ENCODE measurements around the gene TMEM184B. TPM values are rescaled to one million over a fixed set of nuclear protein-coding genes. Genes with fewer than 3 reads are reported as not detected.

Gene TMEM184B
- total and polyA plus RNA-seq, 5 donors from 2014 or later = 7.2 to 31.3 (median 7.8) TPM

DNA sequence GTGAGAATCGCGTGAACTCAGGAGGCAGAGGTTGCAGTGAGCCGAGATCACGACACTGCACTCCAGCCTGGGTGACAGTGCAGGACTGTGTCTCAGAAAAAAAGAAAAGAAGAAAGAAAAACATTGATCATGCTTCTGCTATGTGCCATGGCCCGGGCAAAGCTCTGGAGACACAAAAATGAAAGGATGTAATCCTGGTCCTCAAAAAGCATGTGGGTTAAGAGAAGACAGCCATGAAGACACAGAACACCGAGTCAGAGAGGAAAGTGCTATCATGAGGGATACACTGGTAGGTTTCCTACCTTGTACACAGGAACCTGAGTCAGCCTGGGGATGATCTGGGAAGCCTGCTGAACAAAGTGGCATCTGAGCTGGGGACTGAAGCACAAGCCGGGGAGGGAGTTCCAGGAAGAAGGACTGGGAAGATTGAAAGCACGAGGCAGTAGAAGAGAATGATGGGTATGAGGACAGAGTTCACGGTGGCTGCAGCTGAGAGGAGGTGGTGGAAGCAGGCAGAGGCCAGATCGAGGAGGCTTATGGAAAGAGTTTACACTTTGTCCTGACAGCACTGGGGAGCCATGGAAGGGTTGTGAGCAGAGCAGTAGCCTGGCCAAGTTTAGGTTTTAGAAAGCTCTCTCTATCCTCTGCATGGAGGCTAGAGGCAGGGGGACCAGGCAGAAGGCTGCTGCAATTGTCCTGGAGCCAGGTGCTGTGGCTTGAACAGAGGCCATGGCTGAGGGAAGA lies 80.9 kb downstream of the TMEM184B start:
- Histone ChIP-seq H3K27ac (ENCODE audit: insufficient read depth, low read length, poor library complexity, severe bottlenecking) (no peak overlapping the region), H3K9me3 (ENCODE audit: control insufficient read depth in 2 of 2, low read length in 2 of 2) (no peaks in the 10 kb centered on the region), H3K36me3 (ENCODE audit: control insufficient read depth, insufficient read depth, low read length) (no peaks in the 10 kb centered on the region), H3K27me3 (ENCODE audit: control insufficient read depth, insufficient read depth, low read length) (no peaks in the 10 kb centered on the region), H3K4me1 (ENCODE audit: control insufficient read depth, insufficient read depth, low read length, poor library complexity, severe bottlenecking) (no peaks in the 10 kb centered on the region), H3K4me3 (ENCODE audit: low read depth, low read length) (no peak overlapping the region)
- peaks cover 0 to 2% (median 0%) of the 10 kb centered on the region in 7 donors for H3K9me3 Mint-ChIP-seq
- H3K27me3 Mint-ChIP-seq = peaks cover 18% of the 10 kb centered on the region
- peaks cover 0 to 5% (median 0%) of the 10 kb centered on the region in 4 donors for H3K4me1 Mint-ChIP-seq
- H3K36me3 Mint-ChIP-seq = no peaks in the 10 kb centered on the region
- no peak overlapping the region for H3K4me3 Mint-ChIP-seq
- DNase-seq (no peak), ATAC-seq (ENCODE audit: low read depth in 2 of 2) (no peak)
- peak overlapping the region in 1 of 3 donors; percentile 16 for H3K27ac Mint-ChIP-seq

GRCh38 chr22:38191055-38191454 lies 81.8 kb downstream of the TMEM184B start:
- H3K36me3 ChIP-seq (ENCODE audit: control insufficient read depth, insufficient read depth, low read length) = no peaks in the 10 kb centered on the region
- no peak overlapping the region for H3K4me3 Mint-ChIP-seq
- H3K36me3 Mint-ChIP-seq = no peaks in the 10 kb centered on the region
- no peaks in the 10 kb centered on the region for H3K9me3 ChIP-seq (ENCODE audit: control insufficient read depth in 2 of 2, low read length in 2 of 2)
- H3K27me3 ChIP-seq (ENCODE audit: control insufficient read depth, insufficient read depth, low read length) = no peaks in the 10 kb centered on the region
- no peak overlapping the region for H3K27ac ChIP-seq (ENCODE audit: insufficient read depth, low read length, poor library complexity, severe bottlenecking)
- peaks cover 0 to 5% (median 0%) of the 10 kb centered on the region in 4 donors for H3K4me1 Mint-ChIP-seq
- H3K4me1 ChIP-seq (ENCODE audit: control insufficient read depth, insufficient read depth, low read length, poor library complexity, severe bottlenecking) = no peaks in the 10 kb centered on the region
- ATAC-seq (ENCODE audit: low read depth in 2 of 2) = no peak
- no peak for DNase-seq
- peaks cover 0 to 2% (median 0%) of the 10 kb centered on the region in 7 donors for H3K9me3 Mint-ChIP-seq
- H3K27me3 Mint-ChIP-seq = peaks cover 27% of the 10 kb centered on the region
- H3K4me3 ChIP-seq (ENCODE audit: low read depth, low read length) = no peak overlapping the region
- no peak overlapping the region for H3K27ac Mint-ChIP-seq

DNA sequence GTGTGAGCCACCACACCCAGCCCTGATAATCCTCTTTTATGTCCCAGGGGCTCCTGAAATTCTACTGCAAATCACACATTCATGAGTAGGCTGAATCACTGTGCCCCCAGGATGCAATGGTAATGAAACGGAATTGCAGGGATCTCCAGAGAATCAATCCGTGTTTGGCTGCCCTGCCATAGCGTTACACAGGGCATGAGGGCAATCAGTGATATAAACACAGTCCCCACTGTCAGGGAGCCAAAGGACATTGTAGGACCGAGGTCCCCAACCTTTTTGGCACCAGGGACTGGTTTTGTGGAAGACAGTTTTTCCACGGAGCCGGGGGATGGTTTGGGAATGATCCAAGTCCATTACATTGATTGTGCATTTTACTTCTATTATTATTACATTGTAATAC lies 82.2 kb downstream of the TMEM184B start:
- Mint-ChIP-seq H3K27ac (no peak overlapping the region), H3K9me3 (peaks cover 0 to 2% (median 0%) of the 10 kb centered on the region in 7 donors), H3K4me3 (no peak overlapping the region), H3K27me3 (peaks cover 27% of the 10 kb centered on the region), H3K36me3 (no peaks in the 10 kb centered on the region), H3K4me1 (peaks cover 0 to 5% (median under 1%) of the 10 kb centered on the region in 4 donors)
- no peak for ATAC-seq (ENCODE audit: low read depth in 2 of 2)
- Histone ChIP-seq H3K36me3 (ENCODE audit: control insufficient read depth, insufficient read depth, low read length) (no peaks in the 10 kb centered on the region), H3K9me3 (ENCODE audit: control insufficient read depth in 2 of 2, low read length in 2 of 2) (no peaks in the 10 kb centered on the region), H3K4me3 (ENCODE audit: low read depth, low read length) (no peak overlapping the region), H3K27me3 (ENCODE audit: control insufficient read depth, insufficient read depth, low read length) (no peaks in the 10 kb centered on the region), H3K4me1 (ENCODE audit: control insufficient read depth, insufficient read depth, low read length, poor library complexity, severe bottlenecking) (no peaks in the 10 kb centered on the region), H3K27ac (ENCODE audit: insufficient read depth, low read length, poor library complexity, severe bottlenecking) (no peak overlapping the region)
- no peak for DNase-seq

GRCh38 chr22:38189104-38189503 lies 83.7 kb downstream of the TMEM184B start:
- peaks cover 27% of the 10 kb centered on the region for H3K27me3 Mint-ChIP-seq
- H3K27ac ChIP-seq (ENCODE audit: insufficient read depth, low read length, poor library complexity, severe bottlenecking) = no peak overlapping the region
- H3K4me1 Mint-ChIP-seq = peaks cover 0 to 6% (median 0%) of the 10 kb centered on the region in 4 donors
- no peak overlapping the region for H3K4me3 Mint-ChIP-seq
- ATAC-seq (ENCODE audit: low read depth in 2 of 2) (no peak), DNase-seq (no peak)
- no peaks in the 10 kb centered on the region for H3K36me3 Mint-ChIP-seq
- H3K27ac Mint-ChIP-seq = no peak overlapping the region
- H3K27me3 ChIP-seq (ENCODE audit: control insufficient read depth, insufficient read depth, low read length) = no peaks in the 10 kb centered on the region
- H3K4me1 ChIP-seq (ENCODE audit: control insufficient read depth, insufficient read depth, low read length, poor library complexity, severe bottlenecking) = no peaks in the 10 kb centered on the region
- no peaks in the 10 kb centered on the region for H3K9me3 ChIP-seq (ENCODE audit: control insufficient read depth in 2 of 2, low read length in 2 of 2)
- no peaks in the 10 kb centered on the region for H3K9me3 Mint-ChIP-seq
- no peak overlapping the region for H3K4me3 ChIP-seq (ENCODE audit: low read depth, low read length)
- no peaks in the 10 kb centered on the region for H3K36me3 ChIP-seq (ENCODE audit: control insufficient read depth, insufficient read depth, low read length)

GRCh38 chr22:38187413-38188212 lies 85.2 kb downstream of the TMEM184B start:
- DNase-seq (no peak), ATAC-seq (ENCODE audit: low read depth in 2 of 2) (no peak)
- peak overlapping the region in 2 of 4 donors; percentile 32 to 73 for H3K4me3 Mint-ChIP-seq
- peaks cover 19% of the 10 kb centered on the region for H3K27me3 Mint-ChIP-seq
- H3K27ac Mint-ChIP-seq = peak overlapping the region in 1 of 3 donors; percentile 67
- Histone ChIP-seq H3K27ac (ENCODE audit: insufficient read depth, low read length, poor library complexity, severe bottlenecking) (no peak overlapping the region), H3K4me1 (ENCODE audit: control insufficient read depth, insufficient read depth, low read length, poor library complexity, severe bottlenecking) (no peaks in the 10 kb centered on the region), H3K27me3 (ENCODE audit: control insufficient read depth, insufficient read depth, low read length) (no peaks in the 10 kb centered on the region), H3K36me3 (ENCODE audit: control insufficient read depth, insufficient read depth, low read length) (no peaks in the 10 kb centered on the region), H3K9me3 (ENCODE audit: control insufficient read depth in 2 of 2, low read length in 2 of 2) (no peaks in the 10 kb centered on the region), H3K4me3 (ENCODE audit: low read depth, low read length) (no peak overlapping the region)
- H3K36me3 Mint-ChIP-seq = no peaks in the 10 kb centered on the region
- no peaks in the 10 kb centered on the region for H3K9me3 Mint-ChIP-seq
- peaks cover 0 to 6% (median under 1%) of the 10 kb centered on the region in 4 donors for H3K4me1 Mint-ChIP-seq

GRCh38 chr22:38186429-38186828 lies 86.4 kb downstream of the TMEM184B start:
- H3K4me3 Mint-ChIP-seq = peak overlapping the region in 1 of 4 donors; percentile 26
- DNase-seq (no peak), ATAC-seq (ENCODE audit: low read depth in 2 of 2) (no peak)
- H3K4me3 ChIP-seq (ENCODE audit: low read depth, low read length) = no peak overlapping the region
- no peaks in the 10 kb centered on the region for H3K36me3 Mint-ChIP-seq
- no peak overlapping the region for H3K27ac Mint-ChIP-seq
- H3K27me3 ChIP-seq (ENCODE audit: control insufficient read depth, insufficient read depth, low read length) = no peaks in the 10 kb centered on the region
- peaks cover 2 to 13% (median 6%) of the 10 kb centered on the region in 4 donors for H3K4me1 Mint-ChIP-seq
- H3K9me3 ChIP-seq (ENCODE audit: control insufficient read depth in 2 of 2, low read length in 2 of 2) = no peaks in the 10 kb centered on the region
- no peak overlapping the region for H3K27ac ChIP-seq (ENCODE audit: insufficient read depth, low read length, poor library complexity, severe bottlenecking)
- peaks cover 19% of the 10 kb centered on the region for H3K27me3 Mint-ChIP-seq
- H3K4me1 ChIP-seq (ENCODE audit: control insufficient read depth, insufficient read depth, low read length, poor library complexity, severe bottlenecking) = no peaks in the 10 kb centered on the region
- no peaks in the 10 kb centered on the region for H3K36me3 ChIP-seq (ENCODE audit: control insufficient read depth, insufficient read depth, low read length)
- H3K9me3 Mint-ChIP-seq = no peaks in the 10 kb centered on the region

DNA sequence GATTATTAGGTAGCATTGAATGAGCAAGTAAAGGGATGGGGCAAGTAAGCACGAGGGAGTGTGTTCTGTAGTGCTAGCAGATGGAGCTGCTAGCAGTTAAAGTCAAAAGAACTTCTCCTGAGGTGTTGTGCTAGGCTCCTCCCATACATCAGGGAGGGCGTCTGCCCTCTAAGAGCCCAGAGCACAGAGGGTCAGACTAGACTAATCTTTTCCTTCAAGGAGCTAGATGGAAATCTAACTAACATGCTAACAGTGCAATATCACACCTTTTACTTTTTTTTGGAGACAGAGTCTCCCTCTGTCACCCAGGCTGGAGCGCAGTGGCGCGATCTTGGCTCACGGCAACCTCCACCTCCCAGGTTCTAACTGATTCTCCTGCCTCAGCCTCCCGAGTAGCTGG lies 88.0 kb downstream of the TMEM184B start:
- H3K27me3 Mint-ChIP-seq = peaks cover 19% of the 10 kb centered on the region
- H3K36me3 Mint-ChIP-seq = no peaks in the 10 kb centered on the region
- H3K27ac Mint-ChIP-seq = no peak overlapping the region
- DNase-seq = no peak
- Histone ChIP-seq H3K4me1 (ENCODE audit: control insufficient read depth, insufficient read depth, low read length, poor library complexity, severe bottlenecking) (peaks cover 16% of the 10 kb centered on the region), H3K27me3 (ENCODE audit: control insufficient read depth, insufficient read depth, low read length) (no peaks in the 10 kb centered on the region), H3K4me3 (ENCODE audit: low read depth, low read length) (no peak overlapping the region), H3K9me3 (ENCODE audit: control insufficient read depth in 2 of 2, low read length in 2 of 2) (no peaks in the 10 kb centered on the region), H3K36me3 (ENCODE audit: control insufficient read depth, insufficient read depth, low read length) (no peaks in the 10 kb centered on the region), H3K27ac (ENCODE audit: insufficient read depth, low read length, poor library complexity, severe bottlenecking) (no peak overlapping the region)
- peak overlapping the region in 1 of 4 donors; percentile 37 for H3K4me3 Mint-ChIP-seq
- peaks cover 13 to 28% (median 22%) of the 10 kb centered on the region in 4 donors for H3K4me1 Mint-ChIP-seq
- no peak for ATAC-seq (ENCODE audit: low read depth in 2 of 2)
- H3K9me3 Mint-ChIP-seq = no peaks in the 10 kb centered on the region

Measured in CD4-positive, CD25-positive, alpha-beta regulatory T cell (primary cell).